ENCODE measurements around the gene PHETA1.

GRCh38 chr12:111314953-111315539 lies 53.8 kb downstream of the PHETA1 start:
- TF ChIP-seq CTCF (IDR thresholded peaks at IDR 0.05) (no peak), EZH2 (IDR thresholded peaks at IDR 0.05; ENCODE audit: borderline replicate concordance, insufficient read depth, low read depth, low read length, poor library complexity, severe bottlenecking) (no peak)
